HepG2 (cell line): ENCODE data around the gene BBOX1. TPM values are rescaled to one million over a fixed set of nuclear protein-coding genes. Genes with fewer than 3 reads are reported as not detected.

ENCODE experiments used
- ATAC-seq: fragments of 200-7000 bp; cut with Tn5 transposase; 3 replicates; pipeline ENCODE4 v1.9.1; 2020; ENCODE audit warnings: mild to moderate bottlenecking, moderate library complexity
- BruUV-seq: library from RNA; stranded (reverse); fragments of 400-500 nt; replicated peaks from 2 replicates; lab custom pipeline; 2021; lab: Mats Ljungman, UMichigan
- CTCF ChIA-PET: fragments of 300-600 bp; formaldehyde crosslinking; extraction: SDS; loops from one replicate; lab custom pipeline; 2021; ENCODE audit warnings: low total read pairs, inconsistent platforms, low intra/inter-chr PET ratio; lab: Yijun Ruan, JAX
- POLR2A ChIA-PET: fragments of 350-600 bp; sonication (Branson Sonifier 250); formaldehyde crosslinking; loops from one replicate; lab custom pipeline; 2020; ENCODE audit warnings: antibody characterized with exemption, inconsistent platforms; lab: Yijun Ruan, JAX
- DNase-seq: peaks from one replicate; pipeline ENCODE4 v3.0.0-alpha.2; 2015; ENCODE audit warnings: low spot score
- FAIRE-seq: peaks from 3 replicates; lab custom pipeline; 2011; peaks lifted over from hg19 to GRCh38; lab: Jason Lieb, UNC
- H2AFZ ChIP-seq: one replicate; pipeline ENCODE4 v1.6.1; 2011; ENCODE audit warnings: low read length, inconsistent platforms
- H3K27ac ChIP-seq: fragments of 300-600 bp; 3 replicates; pipeline ENCODE4 v1.8.0; 2011; ENCODE audit warnings: mixed run types, mild to moderate bottlenecking, mixed read lengths, low read length, inconsistent platforms; ENCODE audit not compliant: insufficient read depth; ENCODE audit errors: extremely low read length
- H3K27me3 ChIP-seq, 2 experiments: fragments of 200-600 bp in 1 of 2; 2 replicates in 1 of 2; 3 replicates in 1 of 2; pipeline versions ENCODE4 v1.6.0 to v1.8.0; 2011; ENCODE audit warnings: low read length in 2 of 2, mild to moderate bottlenecking in 2 of 2, moderate library complexity in 2 of 2, inconsistent platforms in 1 of 2; ENCODE audit not compliant: insufficient read depth in 2 of 2, control insufficient read depth in 1 of 2
- H3K36me3 ChIP-seq, 2 experiments: fragments of 200-600 bp in 1 of 2; replicated peaks in 1 of 2; 2 replicates in 1 of 2; 3 replicates in 1 of 2; pipeline versions ENCODE4 v1.5.1 to v1.8.0; 2011; ENCODE audit warnings: low read length in 2 of 2, inconsistent platforms in 1 of 2; ENCODE audit not compliant: insufficient read depth in 2 of 2, control insufficient read depth in 1 of 2
- H3K4me1 ChIP-seq: 2 replicates; pipeline ENCODE4 v1.5.1; 2012; ENCODE audit warnings: low read length, inconsistent platforms; ENCODE audit not compliant: insufficient read depth
- H3K4me2 ChIP-seq: 2 replicates; pipeline ENCODE4 v1.6.0; 2011; ENCODE audit warnings: low read depth, low read length, inconsistent platforms
- H3K4me3 ChIP-seq, 3 experiments: fragments of 200-600 bp in 1 of 3; sonication (generic), shearing (Covaris generic) in 1 of 3; replicated peaks in 1 of 3; 2 replicates each; pipeline ENCODE4 v1.5.1; 2011 to 2016; ENCODE audit warnings: low read length in 3 of 3, inconsistent platforms in 2 of 3, low read depth in 2 of 3, mild to moderate bottlenecking in 2 of 3, control low read depth in 1 of 3, mixed read lengths in 1 of 3; ENCODE audit not compliant: insufficient read depth in 1 of 3
- H3K79me2 ChIP-seq: one replicate; pipeline ENCODE4 v1.6.1; 2011; ENCODE audit warnings: low read length, inconsistent platforms; ENCODE audit not compliant: insufficient read depth
- H3K9ac ChIP-seq: 2 replicates; pipeline ENCODE4 v1.6.0; 2011; ENCODE audit warnings: mild to moderate bottlenecking, low read depth, low read length, inconsistent platforms; ENCODE audit not compliant: insufficient read depth
- H3K9me3 ChIP-seq: 2 replicates; pipeline ENCODE4 v1.5.1; 2012; ENCODE audit warnings: mild to moderate bottlenecking, low read length
- H4K20me1 ChIP-seq: 2 replicates; pipeline ENCODE4 v1.6.0; 2011; ENCODE audit warnings: inconsistent platforms, mild to moderate bottlenecking, low read length, moderate library complexity; ENCODE audit not compliant: insufficient read depth
- BCL6 ChIP-seq: IDR thresholded peaks from 2 replicates; pipeline ENCODE4 v1.6.1; 2016; ENCODE audit warnings: missing genetic modification reagents, missing compliant biosample characterization
- BHLHE40 ChIP-seq: IDR thresholded peaks from 2 replicates; pipeline ENCODE4 v1.6.1; 2011; ENCODE audit warnings: low read length, improper control_type of control experiment
- CHCHD3 ChIP-seq: sonication (generic); formaldehyde crosslinking; IDR thresholded peaks from 2 replicates; pipeline ENCODE4 v1.8.0; 2022; ENCODE audit warnings: mild to moderate bottlenecking, missing genetic modification reagents, moderate library complexity
- DZIP1 ChIP-seq: sonication (generic); formaldehyde crosslinking; IDR thresholded peaks from 2 replicates; pipeline ENCODE4 v1.5.0; 2020; ENCODE audit warnings: mild to moderate bottlenecking, missing genetic modification reagents
- FOXA1 ChIP-seq, 2 experiments: fragments of 450-650 bp in 1 of 2; sonication (generic) in 1 of 2; formaldehyde crosslinking in 1 of 2; IDR thresholded peaks; 2 replicates each; pipeline versions ENCODE4 v1.4.0 to v1.6.1; 2016 to 2020; ENCODE audit warnings: missing genetic modification reagents in 1 of 2
- HDAC2 ChIP-seq: sonication (generic); formaldehyde crosslinking; IDR thresholded peaks from 2 replicates; pipeline ENCODE4 v1.4.0; 2020; ENCODE audit warnings: missing genetic modification reagents
- IKZF4 ChIP-seq: sonication (generic); formaldehyde crosslinking; IDR thresholded peaks from 2 replicates; pipeline ENCODE4 v1.5.1; 2020; ENCODE audit warnings: borderline replicate concordance, mild to moderate bottlenecking, low read depth, missing genetic modification reagents; ENCODE audit errors: not compliant biosample characterization
- KMT2B ChIP-seq: IDR thresholded peaks from 2 replicates; pipeline ENCODE4 v1.6.1; 2016; ENCODE audit warnings: missing genetic modification reagents, missing compliant biosample characterization
- PHF21A ChIP-seq: sonication (generic); formaldehyde crosslinking; IDR thresholded peaks from 2 replicates; pipeline ENCODE4 v1.5.0; 2020; ENCODE audit warnings: mild to moderate bottlenecking, missing genetic modification reagents
- RERE ChIP-seq: IDR thresholded peaks from 2 replicates; pipeline ENCODE4 v1.6.1; 2016; ENCODE audit warnings: low read depth, missing genetic modification reagents, missing compliant biosample characterization
- SIX1 ChIP-seq: sonication (generic); formaldehyde crosslinking; IDR thresholded peaks from 2 replicates; pipeline ENCODE4 v1.4.0; 2020; ENCODE audit warnings: missing genetic modification reagents, borderline replicate concordance
- ZNF143 ChIP-seq: sonication (generic); formaldehyde crosslinking; IDR thresholded peaks from 2 replicates; pipeline ENCODE4 v1.4.0; 2020; ENCODE audit warnings: missing genetic modification reagents
- ZNF484 ChIP-seq: sonication (generic); formaldehyde crosslinking; IDR thresholded peaks from 2 replicates; pipeline ENCODE4 v1.5.1; 2020; ENCODE audit warnings: mild to moderate bottlenecking, low read depth, missing genetic modification reagents, borderline replicate concordance
- ZNF773 ChIP-seq: sonication (generic); formaldehyde crosslinking; IDR thresholded peaks from 2 replicates; pipeline ENCODE4 v1.4.0; 2020; ENCODE audit warnings: missing genetic modification reagents, borderline replicate concordance
- WGBS: methylation state at CpG from one replicate; pipeline ENCODE4 v1.1.6; 2017; ENCODE audit warnings: low lambda C conversion rate; 5-methylcytosine and 5-hydroxymethylcytosine counted together
- in situ Hi-C: cut with HindIII; loops from 2 replicates; pipeline ENCODE4 v1.10.0; 2017; ENCODE audit warnings: low pct_unique_long_range_greater_than_20kb; ENCODE audit not compliant: extremely low pct_ligation_motif_present
- intact Hi-C: fragments of 100-400 bp; cut with micrococcal nuclease; formaldehyde crosslinking; loops from one replicate; pipeline ENCODE4 v1.10.0; 2022; ENCODE audit not compliant: unreplicated experiment
- polyA plus RNA-seq, 8 experiments: library from polyadenylated mRNA; depleted of rRNA in 3 of 8; stranded (reverse) in 7 of 8; unstranded in 1 of 8; fragments of >200 nt; fragmentation: Illumina TruSeq in 4 of 8; extraction: Trizol in 4 of 8; gene quantifications; 2 replicates each; pipeline versions ENCODE4 v1.2.1 to v1.2.3, GENCODE V29; 2011 to 2016; ENCODE audit warnings: low read depth in 4 of 8, missing spikeins in 1 of 8, mixed read lengths in 1 of 8; ENCODE audit not compliant: insufficient read depth in 1 of 8
- total RNA-seq, 5 experiments: library from RNA; depleted of rRNA; stranded (reverse); fragments of >200 nt; fragmentation: Illumina TruSeq; extraction: Trizol; gene quantifications; 2 replicates each; pipeline ENCODE4 v1.2.3, GENCODE V29; 2016; ENCODE audit warnings: low read depth in 1 of 5

The BBOX1 gene
- total and polyA plus RNA-seq, 2 of the 13 experiments (the other 11 are each of a cell fraction or from before 2014, with no cell fraction given) = not detected

GRCh38 chr11:27173545-27173944 is 132.9 kb downstream of the BBOX1 start:
- ATAC-seq (no peak), DNase-seq (no peak), FAIRE-seq (no peak)
- Histone ChIP-seq H3K79me2 (no peaks in the 10 kb centered on the region), H3K9ac (no peak overlapping the region), H3K4me1 (peaks cover 17% of the 10 kb centered on the region), H3K27me3 (peaks cover 0 to 5% of the 10 kb centered on the region in 2 experiments; a peak in 2 of 5 replicates), H2AFZ (no peak overlapping the region), H3K36me3 (no peaks in the 10 kb centered on the region), H3K27ac (no peak overlapping the region), H4K20me1 (no peaks in the 10 kb centered on the region), H3K4me3 (no peak overlapping the region), H3K9me3 (no peaks in the 10 kb centered on the region), H3K4me2 (no peak overlapping the region)
- whole genome bisulfite sequencing = 0% methylated on average over 1 of the region's 1 CpG
- CTCF ChIA-PET = no interaction called here
- in situ Hi-C loops (loop anchor here (25.0 kb wide), 1 partner anchor 886 kb away; no protein-coding TSS in a partner anchor), intact Hi-C loops (no loop called here)
- no peak for TF ChIP-seq ZNF484 (CRISPR knock-in tag)
- TF ChIP-seq ZNF143 = no peak
- TF ChIP-seq DZIP1 (CRISPR knock-in tag) = no peak
- TF ChIP-seq BCL6 (CRISPR knock-in tag) = no peak
- no peak for TF ChIP-seq KMT2B (CRISPR knock-in tag)
- no peak for TF ChIP-seq PHF21A (CRISPR knock-in tag)
- TF ChIP-seq HDAC2 (CRISPR knock-in tag) = no peak
- no peak for TF ChIP-seq IKZF4 (CRISPR knock-in tag)
- TF ChIP-seq CHCHD3 (CRISPR knock-in tag) = no peak
- TF ChIP-seq SIX1 (CRISPR knock-in tag) = no peak
- TF ChIP-seq RERE (CRISPR knock-in tag) = no peak
- TF ChIP-seq ZNF773 (CRISPR knock-in tag) = no peak
- no peak for TF ChIP-seq BHLHE40
- no peak for TF ChIP-seq FOXA1 (IDR thresholded peaks at IDR 0.05)
- TF ChIP-seq FOXA1 (CRISPR knock-in tag; IDR thresholded peaks at IDR 0.05) = no peak
- POLR2A ChIA-PET = no interaction called here
- BruUV-seq = no TSS peak
